Naive thymus-derived CD4-positive, alpha-beta T cell (primary cell): ENCODE results near the gene MYLIP. TPM values are rescaled to one million over a fixed set of nuclear protein-coding genes. Genes with fewer than 3 reads are reported as not detected.
A peak's percentile ranks its signal among the peaks of the same experiment; 100 is the strongest.

Source experiments
- ATAC-seq: fragments of 150-1000 bp; cut with Tn5 transposase; 2 replicates; pipeline ENCODE4 v1.10.0; 2021; ENCODE audit warnings: mild to moderate bottlenecking, moderate library complexity
- CTCF ChIA-PET: fragments of 350-600 bp; sonication (Branson Sonifier 250); formaldehyde crosslinking; loops from one replicate; lab custom pipeline; 2021; ENCODE audit warnings: antibody characterized with exemption; lab: Charles Lee
- POLR2A ChIA-PET: fragments of 350-600 bp; sonication (Branson Sonifier 250); formaldehyde crosslinking; loops from one replicate; lab custom pipeline; 2021; ENCODE audit warnings: antibody characterized with exemption, inconsistent platforms; lab: Charles Lee
- DNase-seq, 9 donors: peaks; one replicate each; pipeline versions ENCODE4 v3.0.0 to v3.0.0-alpha.2; 2020 to 2022; ENCODE audit warnings: mixed read lengths in 1 of 9
- H3K27ac ChIP-seq: one replicate; pipeline ENCODE4 v1.7.0; 2013; ENCODE audit warnings: mild to moderate bottlenecking, low read depth, low read length, moderate library complexity
- H3K27me3 ChIP-seq, 2 donors: one replicate each; pipeline ENCODE4 v1.7.0; 2013; ENCODE audit warnings: low read length in 2 of 2, mild to moderate bottlenecking in 2 of 2, moderate library complexity in 2 of 2; ENCODE audit not compliant: control insufficient read depth in 2 of 2, insufficient read depth in 2 of 2
- H3K36me3 ChIP-seq, 3 experiments: 1 replicate in 2 of 3; 2 replicates in 1 of 3; pipeline ENCODE4 v1.7.0; 2013; ENCODE audit warnings: low read length in 3 of 3, mild to moderate bottlenecking in 3 of 3, moderate library complexity in 1 of 3; ENCODE audit not compliant: insufficient read depth in 3 of 3, control insufficient read depth in 2 of 3
- H3K4me1 ChIP-seq, 2 donors: one replicate each; pipeline ENCODE4 v1.7.0; 2013; ENCODE audit warnings: low read length in 2 of 2, mild to moderate bottlenecking in 2 of 2, moderate library complexity in 1 of 2; ENCODE audit not compliant: control insufficient read depth in 2 of 2, insufficient read depth in 2 of 2
- H3K4me3 ChIP-seq: 2 replicates; pipeline ENCODE4 v1.7.0; 2013; ENCODE audit warnings: mild to moderate bottlenecking, low read length
- H3K9me3 ChIP-seq, 3 experiments: 1 replicate in 2 of 3; 2 replicates in 1 of 3; pipeline ENCODE4 v1.7.0; 2013; ENCODE audit warnings: low read length in 3 of 3; ENCODE audit not compliant: control insufficient read depth in 2 of 3
- H3K27ac Mint-ChIP-seq, 9 donors: one replicate each; pipeline ENCODE4 v1.8.0; 2020 to 2022; ENCODE audit warnings: mixed read lengths in 9 of 9, mild to moderate bottlenecking in 8 of 9, moderate library complexity in 5 of 9, inconsistent platforms in 2 of 9
- H3K27me3 Mint-ChIP-seq, 5 donors: one replicate each; pipeline ENCODE4 v1.8.0; 2021 to 2022; ENCODE audit warnings: mixed read lengths in 5 of 5, mild to moderate bottlenecking in 1 of 5
- H3K36me3 Mint-ChIP-seq, 5 donors: one replicate each; pipeline ENCODE4 v1.8.0; 2020 to 2022; ENCODE audit warnings: mixed read lengths in 5 of 5, mild to moderate bottlenecking in 3 of 5, inconsistent platforms in 1 of 5
- H3K4me1 Mint-ChIP-seq, 7 donors: one replicate each; pipeline ENCODE4 v1.8.0; 2020 to 2022; ENCODE audit warnings: mixed read lengths in 7 of 7, mild to moderate bottlenecking in 3 of 7, inconsistent platforms in 1 of 7
- H3K4me3 Mint-ChIP-seq, 10 donors: one replicate each; pipeline ENCODE4 v1.8.0; 2020 to 2022; ENCODE audit warnings: mild to moderate bottlenecking in 10 of 10, mixed read lengths in 10 of 10, moderate library complexity in 6 of 10, inconsistent platforms in 2 of 10
- H3K9me3 Mint-ChIP-seq, 11 donors: one replicate each; pipeline ENCODE4 v1.8.0; 2020 to 2022; ENCODE audit warnings: mixed read lengths in 11 of 11, mild to moderate bottlenecking in 4 of 11, inconsistent platforms in 1 of 11, moderate library complexity in 1 of 11
- intact Hi-C, 2 donors: fragments of 100-400 bp; cut with micrococcal nuclease; formaldehyde crosslinking; loops; one replicate each; pipeline ENCODE4 v1.15.1; 2023
- polyA plus RNA-seq, 2 donors: library from polyadenylated mRNA; unstranded; fragments of 300-500 nt; fragmentation: Illumina TruSeq; gene quantifications; one replicate each; pipeline ENCODE4 v1.2.3, GENCODE V29; 2021
- total RNA-seq, 6 experiments: library from RNA in 5 of 6; stranded (reverse) in 5 of 6; gene quantifications; 1 replicate in 5 of 6; 2 replicates in 1 of 6; pipeline ENCODE4 v1.2.3 and lab custom pipeline; 2021 to 2026

The MYLIP gene
- total and polyA plus RNA-seq, 7 experiments from 2014 or later, result 17.8 to 215 (median 70.1) TPM

DNA sequence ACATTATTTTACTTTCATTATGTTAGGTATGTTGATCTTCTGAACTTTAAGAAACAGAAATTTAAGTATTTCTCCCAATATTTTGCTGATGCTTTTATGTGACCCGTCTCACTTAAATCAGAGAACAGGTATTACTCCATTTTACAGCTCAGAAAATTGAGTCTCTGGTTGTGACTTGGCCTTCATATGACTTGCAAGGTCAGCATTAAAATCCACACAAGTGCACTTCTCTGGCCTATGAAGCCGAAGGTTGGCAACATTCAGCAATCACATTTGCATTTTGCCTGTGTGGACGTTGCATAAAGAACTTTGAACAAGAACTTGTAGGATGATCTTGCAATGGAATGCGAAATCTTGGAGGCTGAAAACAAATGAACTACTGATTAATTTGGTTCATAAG lies 10.1 kb upstream of the MYLIP start:
- no peak for DNase-seq
- Histone ChIP-seq H3K4me3 (no peak overlapping the region), H3K4me1 (no peaks in the 10 kb centered on the region), H3K27ac (no peak overlapping the region), H3K36me3 (no peaks in the 10 kb centered on the region), H3K27me3 (no peaks in the 10 kb centered on the region), H3K9me3 (no peaks in the 10 kb centered on the region)
- ChIA-PET POLR2A (interaction anchor here (0.6 kb wide), 1 partner anchor 61 kb away, joined by 3 read pairs; no protein-coding TSS in a partner anchor), CTCF (no interaction called here)
- intact Hi-C loops, result no loop called here
- H3K4me3 Mint-ChIP-seq, result no peak overlapping the region
- no peaks in the 10 kb centered on the region for H3K36me3 Mint-ChIP-seq
- H3K4me1 Mint-ChIP-seq, result peaks cover 0 to 3% (median 0%) of the 10 kb centered on the region in 7 donors
- peaks cover 0 to 44% (median 5%) of the 10 kb centered on the region in 5 donors for H3K27me3 Mint-ChIP-seq
- no peak overlapping the region for H3K27ac Mint-ChIP-seq
- no peak for ATAC-seq
- H3K9me3 Mint-ChIP-seq, result no peaks in the 10 kb centered on the region

DNA sequence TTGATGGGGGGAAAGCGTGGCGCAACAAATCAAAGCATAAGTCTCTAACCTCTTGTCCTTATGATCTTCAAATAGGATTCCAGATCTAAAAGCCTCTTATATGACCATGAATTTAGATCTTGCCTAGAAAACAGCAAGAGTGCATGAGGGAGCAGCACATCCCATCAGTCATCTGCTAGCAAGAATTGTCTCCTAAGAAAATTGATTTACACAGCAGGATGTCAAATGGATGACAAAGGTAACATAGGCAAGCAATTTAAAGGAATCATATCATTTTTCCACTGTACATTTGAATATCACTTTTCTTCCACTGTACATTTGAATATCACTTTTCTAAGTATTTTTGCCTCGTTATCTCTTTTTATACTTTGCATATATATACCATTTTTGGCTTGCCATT lies 7.5 kb upstream of the MYLIP start:
- H3K27me3 ChIP-seq, result no peaks in the 10 kb centered on the region
- H3K9me3 ChIP-seq, result no peaks in the 10 kb centered on the region
- H3K4me3 Mint-ChIP-seq, result no peak overlapping the region
- CTCF ChIA-PET, result no interaction called here
- no peak for DNase-seq
- no peak overlapping the region for H3K27ac Mint-ChIP-seq
- no peak overlapping the region for H3K4me3 ChIP-seq
- H3K4me1 Mint-ChIP-seq, result peaks cover 0 to 10% (median 0%) of the 10 kb centered on the region in 7 donors
- no peaks in the 10 kb centered on the region for H3K36me3 ChIP-seq
- H3K9me3 Mint-ChIP-seq, result no peaks in the 10 kb centered on the region
- H3K4me1 ChIP-seq, result peaks cover 0 to 5% of the 10 kb centered on the region in 2 donors
- H3K27me3 Mint-ChIP-seq, result peaks cover 0 to 45% (median 5%) of the 10 kb centered on the region in 5 donors
- POLR2A ChIA-PET, result interaction anchor here (0.6 kb wide), 1 partner anchor 16 kb away, joined by 5 read pairs; no protein-coding TSS in a partner anchor
- intact Hi-C loops, result loop anchor here in 1 of 2 donors (10.0 kb wide), 1 partner anchor 363 kb away; no protein-coding TSS in a partner anchor
- H3K27ac ChIP-seq, result no peak overlapping the region
- no peaks in the 10 kb centered on the region for H3K36me3 Mint-ChIP-seq
- no peak for ATAC-seq

- H3K36me3 Mint-ChIP-seq, result no peaks in the 10 kb centered on the region
- H3K36me3 ChIP-seq, result no peaks in the 10 kb centered on the region
- no peak overlapping the region for H3K4me3 Mint-ChIP-seq
- H3K27ac ChIP-seq, result no peak overlapping the region
- H3K4me3 ChIP-seq, result no peak overlapping the region
- CTCF ChIA-PET, result no interaction called here
- no peak for ATAC-seq
- intact Hi-C loops, result loop anchor here in 1 of 2 donors (10.0 kb wide), 1 partner anchor 363 kb away; no protein-coding TSS in a partner anchor
- no peaks in the 10 kb centered on the region for H3K27me3 ChIP-seq
- no peak for DNase-seq
- POLR2A ChIA-PET, result interaction anchor here (0.6 kb wide), 1 partner anchor 15 kb away, joined by 5 read pairs; no protein-coding TSS in a partner anchor
- H3K27ac Mint-ChIP-seq, result no peak overlapping the region
- peaks cover 0 to 10% (median 0%) of the 10 kb centered on the region in 7 donors for H3K4me1 Mint-ChIP-seq
- peaks cover 0 to 50% (median 5%) of the 10 kb centered on the region in 5 donors for H3K27me3 Mint-ChIP-seq
- H3K9me3 Mint-ChIP-seq, result no peaks in the 10 kb centered on the region
- H3K4me1 ChIP-seq, result peaks cover 0 to 5% of the 10 kb centered on the region in 2 donors
- H3K9me3 ChIP-seq, result no peaks in the 10 kb centered on the region
Measured at GRCh38 chr6:16122197-16122596, 6.7 kb upstream of the MYLIP start.

GRCh38 chr6:16124198-16125180 lies 4.4 kb upstream of the MYLIP start:
- Histone ChIP-seq H3K36me3 (peaks cover 0 to 4% (median 0%) of the 10 kb centered on the region in 3 experiments), H3K4me3 (no peak overlapping the region), H3K27me3 (no peaks in the 10 kb centered on the region), H3K4me1 (peaks cover 0 to 5% of the 10 kb centered on the region in 2 donors), H3K9me3 (no peaks in the 10 kb centered on the region), H3K27ac (no peak overlapping the region)
- ATAC-seq (no peak), DNase-seq (no peak)
- Mint-ChIP-seq H3K27me3 (peaks cover 0 to 58% (median 5%) of the 10 kb centered on the region in 5 donors), H3K36me3 (no peaks in the 10 kb centered on the region), H3K27ac (no peak overlapping the region), H3K4me1 (peaks cover 0 to 15% (median 5%) of the 10 kb centered on the region in 7 donors), H3K9me3 (peaks cover 0 to 5% (median 0%) of the 10 kb centered on the region in 11 donors), H3K4me3 (no peak overlapping the region)
- intact Hi-C loops, result loop anchor here in 1 of 2 donors (10.0 kb wide), 1 partner anchor 360 kb away; no protein-coding TSS in a partner anchor
- CTCF ChIA-PET, result no interaction called here
- POLR2A ChIA-PET, result interaction anchor here (2.5 kb wide), 1 partner anchor 9 kb away, joined by 11 read pairs; no protein-coding TSS in a partner anchor

DNA sequence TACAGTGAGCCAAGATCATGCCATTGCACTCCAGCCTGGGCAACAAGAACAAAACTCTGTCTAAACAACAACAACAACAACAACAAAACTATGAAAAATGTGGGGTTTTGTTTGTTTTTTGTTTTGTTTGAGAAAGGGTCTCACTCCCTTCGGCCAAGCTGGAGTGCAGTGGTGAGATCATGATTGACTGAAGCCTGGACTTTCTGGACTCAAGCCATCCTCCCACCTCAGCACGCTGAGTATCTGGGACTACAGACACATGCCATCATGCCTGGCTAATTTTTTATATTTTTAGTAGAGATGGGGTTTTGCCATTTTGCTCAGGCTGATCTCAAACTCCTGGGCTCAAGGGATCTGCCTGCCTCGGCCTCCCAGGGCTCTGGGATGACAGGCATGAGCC lies 2.8 kb upstream of the MYLIP start:
- DNase-seq, result no peak
- H3K4me1 Mint-ChIP-seq, result peaks cover 0 to 22% (median 8%) of the 10 kb centered on the region in 7 donors
- H3K27me3 Mint-ChIP-seq, result peaks cover 0 to 49% (median 4%) of the 10 kb centered on the region in 5 donors
- no peak overlapping the region for H3K4me3 Mint-ChIP-seq
- H3K27me3 ChIP-seq, result no peaks in the 10 kb centered on the region
- no peak overlapping the region for H3K27ac ChIP-seq
- no peaks in the 10 kb centered on the region for H3K9me3 ChIP-seq
- H3K9me3 Mint-ChIP-seq, result peaks cover 0 to 7% (median 0%) of the 10 kb centered on the region in 11 donors
- H3K36me3 ChIP-seq, result peaks cover 0 to 10% (median 0%) of the 10 kb centered on the region in 3 experiments
- intact Hi-C loops, result loop anchor here in 1 of 2 donors (10.0 kb wide), 1 partner anchor 359 kb away; no protein-coding TSS in a partner anchor
- no peak overlapping the region for H3K27ac Mint-ChIP-seq
- peaks cover under 1 to 10% of the 10 kb centered on the region in 2 donors for H3K4me1 ChIP-seq
- no peak for ATAC-seq
- no peak overlapping the region for H3K4me3 ChIP-seq
- ChIA-PET CTCF (no interaction called here), POLR2A (interaction anchor here (2.5 kb wide), 1 partner anchor 11 kb away, joined by 11 read pairs; no protein-coding TSS in a partner anchor)
- H3K36me3 Mint-ChIP-seq, result peaks cover 0 to 9% (median 2%) of the 10 kb centered on the region in 5 donors

GRCh38 chr6:16126861-16127260 lies 2.0 kb upstream of the MYLIP start:
- H3K9me3 ChIP-seq, result no peaks in the 10 kb centered on the region
- Mint-ChIP-seq H3K27me3 (peaks cover 0 to 44% (median 3%) of the 10 kb centered on the region in 5 donors), H3K27ac (no peak overlapping the region), H3K36me3 (peaks cover 0 to 12% (median 5%) of the 10 kb centered on the region in 5 donors), H3K4me3 (peak overlapping the region in 2 of 10 donors; percentile 6 to 17), H3K4me1 (peaks cover 0 to 30% (median 14%) of the 10 kb centered on the region in 7 donors), H3K9me3 (peaks cover 0 to 7% (median 0%) of the 10 kb centered on the region in 11 donors)
- no peak overlapping the region for H3K4me3 ChIP-seq
- H3K27ac ChIP-seq, result no peak overlapping the region
- ATAC-seq, result no peak
- CTCF ChIA-PET, result interaction anchor here (0.5 kb wide), 1 partner anchor 61 kb away, joined by 3 read pairs; no protein-coding TSS in a partner anchor
- POLR2A ChIA-PET, result interaction anchor here (2.5 kb wide), 1 partner anchor 12 kb away, joined by 11 read pairs; no protein-coding TSS in a partner anchor
- H3K27me3 ChIP-seq, result no peaks in the 10 kb centered on the region
- peaks cover 8 to 18% of the 10 kb centered on the region in 2 donors for H3K4me1 ChIP-seq
- DNase-seq, result no peak
- H3K36me3 ChIP-seq, result peaks cover 0 to 10% (median 0%) of the 10 kb centered on the region in 3 experiments
- intact Hi-C loops, result loop anchor here in 1 of 2 donors (10.0 kb wide), 1 partner anchor 358 kb away; no protein-coding TSS in a partner anchor
